Activated B cell treated with CpG ODN at 0.5 μM for 24 hours (primary cell): ENCODE data around the gene CLIC4. TPM values are rescaled to one million over a fixed set of nuclear protein-coding genes. Genes with fewer than 3 reads are reported as not detected.
"Not testable (repeated sequence)": the region's sequence is repeated elsewhere in the genome, so short reads cannot be mapped to it uniquely, and the experiment has no call there.

ENCODE experiments used
- ATAC-seq: fragments of 200-7000 bp; cut with Tn5 transposase; one replicate; pipeline ENCODE4 v1.10.0; 2021; ENCODE audit warnings: low read depth, mild to moderate bottlenecking, moderate library complexity
- CTCF ChIA-PET: fragments of 350-600 bp; sonication (Branson Sonifier 250); formaldehyde crosslinking; loops from one replicate; lab custom pipeline; 2021; ENCODE audit warnings: antibody characterized with exemption; lab: Charles Lee
- POLR2A ChIA-PET: fragments of 350-600 bp; sonication (Branson Sonifier 250); formaldehyde crosslinking; loops from one replicate; lab custom pipeline; 2021; ENCODE audit warnings: antibody characterized with exemption; lab: Charles Lee
- DNase-seq: peaks from one replicate; pipeline ENCODE4 v3.0.0; 2022
- H3K27ac Mint-ChIP-seq: one replicate; pipeline ENCODE4 v1.8.0; 2020; ENCODE audit warnings: mixed read lengths
- H3K27me3 Mint-ChIP-seq: one replicate; pipeline ENCODE4 v1.8.0; 2021; ENCODE audit warnings: mixed read lengths
- H3K36me3 Mint-ChIP-seq: one replicate; pipeline ENCODE4 v1.8.0; 2021; ENCODE audit warnings: low read depth, mixed read lengths
- H3K4me1 Mint-ChIP-seq: one replicate; pipeline ENCODE4 v1.8.0; 2021; ENCODE audit warnings: mixed read lengths
- H3K4me3 Mint-ChIP-seq: one replicate; pipeline ENCODE4 v1.8.0; 2020; ENCODE audit warnings: mild to moderate bottlenecking, mixed read lengths
- H3K9me3 Mint-ChIP-seq: one replicate; pipeline ENCODE4 v1.8.0; 2020; ENCODE audit warnings: mixed read lengths
- intact Hi-C: fragments of 100-400 bp; cut with micrococcal nuclease; formaldehyde crosslinking; loops from one replicate; pipeline ENCODE4 v1.15.1; 2024
- total RNA-seq: library from RNA; stranded (reverse); gene quantifications from 2 replicates; pipeline ENCODE4 v1.2.3, GENCODE V29; 2022
- TF ChIP-seq, protein P1 (sequence below): fragments of 200-600 bp; IDR thresholded peaks from one replicate; pipeline ENCODE4 v1.8.0; 2022; ENCODE audit warnings: antibody characterized with exemption, mild to moderate bottlenecking

Gene CLIC4
- total RNA-seq, 1 donor from 2014 or later = 99.8 TPM

DNA sequence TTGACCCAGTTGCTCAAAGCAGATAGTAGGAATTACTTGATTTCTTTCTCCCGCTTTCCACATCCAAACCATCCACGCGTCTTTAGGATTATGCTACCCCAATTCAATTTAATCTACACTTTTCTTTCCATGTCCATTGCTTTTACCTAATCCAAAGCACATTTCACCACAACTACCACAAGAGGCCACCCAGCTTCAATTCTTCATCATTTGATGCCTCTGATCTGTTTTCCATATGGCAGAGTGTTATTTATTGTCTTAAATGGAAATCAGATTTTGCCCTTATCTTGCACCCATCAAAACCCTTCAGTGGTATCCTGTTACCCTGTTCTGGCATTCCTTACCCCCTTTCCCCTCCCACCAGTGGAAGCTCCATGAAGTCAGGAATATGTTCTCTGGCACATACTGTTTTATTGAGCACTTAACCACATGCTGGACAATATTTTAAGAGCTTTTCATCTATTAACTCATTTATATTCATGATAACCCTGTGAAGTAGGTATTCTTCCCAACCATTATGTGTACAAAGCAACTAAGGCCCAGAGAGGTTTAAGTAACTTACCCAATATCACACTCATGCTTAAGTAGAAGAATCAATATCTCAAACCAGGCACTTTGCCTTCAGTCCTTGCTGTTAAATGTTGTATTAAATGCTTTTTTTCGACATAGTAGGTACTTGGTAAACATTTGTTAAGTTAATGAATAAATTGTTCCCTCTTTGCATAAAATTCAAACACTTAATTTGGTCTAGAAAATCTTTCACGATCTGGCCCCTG, 34.6 kb downstream of the CLIC4 start:
- intact Hi-C loops = no loop called here
- no peak for DNase-seq
- H3K4me3 Mint-ChIP-seq = no peak overlapping the region
- ChIA-PET CTCF (no interaction called here), POLR2A (interaction anchor here (0.9 to 1.3 kb wide), 2 partner anchors 13 to 35 kb away, joined by 3 to 5 read pairs; partner anchors contain the start of gene CLIC4)
- H3K27ac Mint-ChIP-seq = no peak overlapping the region
- TF ChIP-seq, protein P1, sequence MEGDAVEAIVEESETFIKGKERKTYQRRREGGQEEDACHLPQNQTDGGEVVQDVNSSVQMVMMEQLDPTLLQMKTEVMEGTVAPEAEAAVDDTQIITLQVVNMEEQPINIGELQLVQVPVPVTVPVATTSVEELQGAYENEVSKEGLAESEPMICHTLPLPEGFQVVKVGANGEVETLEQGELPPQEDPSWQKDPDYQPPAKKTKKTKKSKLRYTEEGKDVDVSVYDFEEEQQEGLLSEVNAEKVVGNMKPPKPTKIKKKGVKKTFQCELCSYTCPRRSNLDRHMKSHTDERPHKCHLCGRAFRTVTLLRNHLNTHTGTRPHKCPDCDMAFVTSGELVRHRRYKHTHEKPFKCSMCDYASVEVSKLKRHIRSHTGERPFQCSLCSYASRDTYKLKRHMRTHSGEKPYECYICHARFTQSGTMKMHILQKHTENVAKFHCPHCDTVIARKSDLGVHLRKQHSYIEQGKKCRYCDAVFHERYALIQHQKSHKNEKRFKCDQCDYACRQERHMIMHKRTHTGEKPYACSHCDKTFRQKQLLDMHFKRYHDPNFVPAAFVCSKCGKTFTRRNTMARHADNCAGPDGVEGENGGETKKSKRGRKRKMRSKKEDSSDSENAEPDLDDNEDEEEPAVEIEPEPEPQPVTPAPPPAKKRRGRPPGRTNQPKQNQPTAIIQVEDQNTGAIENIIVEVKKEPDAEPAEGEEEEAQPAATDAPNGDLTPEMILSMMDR = no peak
- H3K4me1 Mint-ChIP-seq = peaks cover 67% of the 10 kb centered on the region
- ATAC-seq = no peak
- no peaks in the 10 kb centered on the region for H3K9me3 Mint-ChIP-seq
- peaks cover 16% of the 10 kb centered on the region for H3K36me3 Mint-ChIP-seq
- no peaks in the 10 kb centered on the region for H3K27me3 Mint-ChIP-seq

DNA sequence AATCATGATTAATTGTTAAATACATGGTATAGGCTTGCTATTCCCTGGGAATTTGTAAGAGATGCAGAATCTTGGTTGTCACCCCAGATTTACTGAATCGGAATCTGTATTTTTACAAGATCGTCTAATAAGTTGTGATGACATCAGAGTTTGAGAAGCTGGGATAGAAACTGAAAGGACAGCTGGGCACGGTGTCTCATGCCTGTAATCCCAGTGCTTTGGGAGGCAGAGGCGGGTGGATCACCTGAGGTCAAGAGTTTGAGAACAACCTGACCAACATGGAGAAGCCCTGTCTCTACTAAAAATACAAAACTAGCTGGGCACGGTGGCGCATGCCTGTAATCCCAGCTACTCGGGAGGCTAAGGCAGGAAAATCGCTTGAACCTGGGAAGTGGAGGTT, 35.4 kb downstream of the CLIC4 start:
- ATAC-seq, CTCF ChIA-PET, H3K9me3 Mint-ChIP-seq, H3K27me3 Mint-ChIP-seq, DNase-seq, intact Hi-C loops, H3K27ac Mint-ChIP-seq, H3K4me3 Mint-ChIP-seq: not testable (repeated sequence)
- POLR2A ChIA-PET = interaction anchor here (0.6 to 1.3 kb wide), 4 partner anchors 12 to 218 kb away, joined by 3 to 11 read pairs (median 4); partner anchors contain the start of gene CLIC4
- Mint-ChIP-seq H3K36me3 (peaks cover 12% of the 10 kb centered on the region), H3K4me1 (peaks cover 65% of the 10 kb centered on the region)

DNA sequence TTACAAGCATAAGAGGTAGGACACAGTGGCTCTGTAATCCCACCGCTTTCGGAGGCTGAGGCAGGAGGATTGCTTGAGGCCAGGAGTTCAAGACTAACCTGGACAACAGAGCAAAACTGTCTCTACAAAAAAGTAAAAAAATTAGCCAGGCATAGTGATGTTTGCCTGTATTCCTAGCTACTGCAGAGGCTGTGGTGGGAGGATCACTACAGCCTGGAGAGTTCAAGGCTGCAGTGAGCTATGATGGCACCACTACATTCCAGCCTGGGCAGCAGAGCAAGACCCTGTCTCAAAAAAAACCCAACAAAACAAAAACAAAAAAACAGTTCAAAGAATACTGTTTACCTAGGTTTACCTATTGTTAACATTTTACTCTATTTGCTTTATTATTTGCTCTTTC, 37.4 kb downstream of the CLIC4 start:
- H3K36me3 Mint-ChIP-seq = peaks cover 12% of the 10 kb centered on the region
- H3K27ac Mint-ChIP-seq = no peak overlapping the region
- ATAC-seq (no peak), DNase-seq (no peak)
- ChIA-PET CTCF (no interaction called here), POLR2A (no interaction called here)
- intact Hi-C loops = no loop called here
- no peak overlapping the region for H3K4me3 Mint-ChIP-seq
- H3K9me3 Mint-ChIP-seq = no peaks in the 10 kb centered on the region
- peaks cover 51% of the 10 kb centered on the region for H3K4me1 Mint-ChIP-seq
- no peaks in the 10 kb centered on the region for H3K27me3 Mint-ChIP-seq
- TF ChIP-seq, protein P1 = no peak

DNA sequence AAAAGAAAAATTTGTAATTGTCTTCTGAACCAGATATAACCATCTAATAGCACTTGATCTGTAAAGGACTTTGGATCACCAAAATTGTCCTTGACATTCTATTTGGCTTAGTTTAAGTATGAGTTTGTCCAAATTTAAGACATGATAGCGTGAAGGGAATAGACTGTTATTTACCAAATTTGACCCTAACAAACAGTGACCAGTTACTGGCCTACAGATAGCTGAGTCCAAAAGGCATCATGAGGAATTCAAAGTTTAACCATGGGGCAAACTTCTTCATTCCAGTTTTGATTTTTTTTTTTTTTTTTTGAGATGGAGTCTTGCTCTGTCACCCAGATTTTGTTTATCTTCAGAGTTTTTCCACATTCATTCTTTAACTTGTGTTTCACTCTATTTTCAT, 38.5 kb downstream of the CLIC4 start:
- H3K27me3 Mint-ChIP-seq = no peaks in the 10 kb centered on the region
- H3K4me3 Mint-ChIP-seq = no peak overlapping the region

DNA sequence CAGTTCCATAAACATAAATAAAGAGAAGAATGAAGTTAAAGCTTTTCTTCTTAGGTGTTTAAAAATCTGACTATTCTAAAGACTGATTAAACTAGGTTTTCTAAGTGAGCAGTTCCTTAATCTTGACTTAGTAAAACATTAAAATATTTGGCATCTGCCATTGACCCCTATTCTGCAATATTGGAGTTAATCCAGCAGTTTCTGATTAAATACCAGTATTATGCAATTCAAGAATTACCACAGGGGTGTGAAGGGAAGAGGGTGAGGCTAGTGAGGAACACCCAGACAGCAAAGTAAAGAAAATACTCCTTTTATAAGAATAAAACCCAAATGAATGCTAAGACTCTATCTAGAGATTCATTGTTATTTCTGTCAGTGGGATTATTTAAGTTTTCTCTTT, 40.9 kb downstream of the CLIC4 start:
- peaks cover 15% of the 10 kb centered on the region for H3K36me3 Mint-ChIP-seq
- TF ChIP-seq, protein P1 = no peak
- POLR2A ChIA-PET = interaction anchor here (0.7 to 1.2 kb wide), 3 partner anchors 10 to 387 kb away, joined by 5 to 7 read pairs (median 7); no protein-coding TSS in a partner anchor
- no peaks in the 10 kb centered on the region for H3K9me3 Mint-ChIP-seq
- no peak overlapping the region for H3K27ac Mint-ChIP-seq
- H3K27me3 Mint-ChIP-seq = no peaks in the 10 kb centered on the region
- no peak overlapping the region for H3K4me3 Mint-ChIP-seq
- intact Hi-C loops = no loop called here
- no peak for ATAC-seq
- DNase-seq = no peak
- H3K4me1 Mint-ChIP-seq = peaks cover 36% of the 10 kb centered on the region
- CTCF ChIA-PET = interaction anchor here (1.0 kb wide), 1 partner anchor 98 kb away, joined by 4 read pairs; no protein-coding TSS in a partner anchor

More for the DNA sequence above, 38.5 kb downstream of the CLIC4 start:
- ChIA-PET POLR2A (no interaction called here), CTCF (interaction anchor here (0.8 kb wide), 1 partner anchor 95 kb away, joined by 3 read pairs; no protein-coding TSS in a partner anchor)
- Mint-ChIP-seq H3K9me3 (no peaks in the 10 kb centered on the region), H3K4me1 (peaks cover 47% of the 10 kb centered on the region), H3K36me3 (peaks cover 16% of the 10 kb centered on the region), H3K27ac (peak overlapping the region; percentile 42)
- no peak for ATAC-seq
- intact Hi-C loops = no loop called here
- TF ChIP-seq, protein P1 = no peak
- no peak for DNase-seq
